ENCODE measurements around the gene OPN4.

DNA sequence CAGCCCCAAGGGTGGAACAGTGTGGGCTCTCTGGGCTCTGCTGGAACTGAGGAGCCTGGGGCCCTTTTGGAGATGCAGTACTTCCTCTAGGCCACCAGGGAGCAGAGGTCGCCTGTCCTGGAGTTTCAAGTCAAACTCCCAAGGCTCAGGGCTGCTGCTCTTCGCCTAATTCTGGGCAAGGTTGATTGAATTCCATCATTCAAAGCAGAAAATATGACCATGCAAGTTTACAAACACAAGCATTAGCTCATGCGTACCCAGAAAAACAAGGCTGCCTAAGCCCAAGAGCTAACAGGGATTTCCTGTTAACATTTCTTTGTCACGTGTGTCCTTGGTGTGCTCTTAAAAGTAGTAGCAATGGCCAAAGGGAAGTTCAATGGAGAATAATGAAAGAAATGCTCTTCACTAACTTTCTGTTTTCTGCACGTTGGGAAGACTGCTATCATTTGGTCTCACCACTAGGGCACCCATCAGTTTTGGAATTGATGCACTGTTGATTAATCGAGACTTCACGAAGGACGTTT lies 34.1 kb downstream of the OPN4 start:
- TF ChIP-seq POLR2A (IDR thresholded peaks at IDR 0.05) (no peak), POLR2AphosphoS5 (IDR thresholded peaks at IDR 0.05) (no peak)
- TF ChIP-seq, protein P1, sequence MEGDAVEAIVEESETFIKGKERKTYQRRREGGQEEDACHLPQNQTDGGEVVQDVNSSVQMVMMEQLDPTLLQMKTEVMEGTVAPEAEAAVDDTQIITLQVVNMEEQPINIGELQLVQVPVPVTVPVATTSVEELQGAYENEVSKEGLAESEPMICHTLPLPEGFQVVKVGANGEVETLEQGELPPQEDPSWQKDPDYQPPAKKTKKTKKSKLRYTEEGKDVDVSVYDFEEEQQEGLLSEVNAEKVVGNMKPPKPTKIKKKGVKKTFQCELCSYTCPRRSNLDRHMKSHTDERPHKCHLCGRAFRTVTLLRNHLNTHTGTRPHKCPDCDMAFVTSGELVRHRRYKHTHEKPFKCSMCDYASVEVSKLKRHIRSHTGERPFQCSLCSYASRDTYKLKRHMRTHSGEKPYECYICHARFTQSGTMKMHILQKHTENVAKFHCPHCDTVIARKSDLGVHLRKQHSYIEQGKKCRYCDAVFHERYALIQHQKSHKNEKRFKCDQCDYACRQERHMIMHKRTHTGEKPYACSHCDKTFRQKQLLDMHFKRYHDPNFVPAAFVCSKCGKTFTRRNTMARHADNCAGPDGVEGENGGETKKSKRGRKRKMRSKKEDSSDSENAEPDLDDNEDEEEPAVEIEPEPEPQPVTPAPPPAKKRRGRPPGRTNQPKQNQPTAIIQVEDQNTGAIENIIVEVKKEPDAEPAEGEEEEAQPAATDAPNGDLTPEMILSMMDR (IDR thresholded peaks at IDR 0.05): peak in 5 of 7 experiments; percentile 76 to 91 (median 83)
